Prostate gland (tissue), 2 donors: ENCODE data around the gene LRRC14B.

ENCODE experiments used
- POLR2A ChIP-seq: fragments of 450-650 bp; IDR thresholded peaks from one replicate; pipeline ENCODE4 v1.6.1; 2016; ENCODE audit warnings: antibody characterized with exemption, mild to moderate bottlenecking
- TF ChIP-seq, protein P1 (sequence below), 4 experiments: fragments of 200-600 bp in 2 of 4; fragments of 450-650 bp in 2 of 4; sonication (generic) in 2 of 4; IDR thresholded peaks; 1 replicate in 3 of 4; 2 replicates in 1 of 4; pipeline ENCODE4 v1.5.1; 2016 to 2019; ENCODE audit warnings: antibody characterized with exemption in 4 of 4, mild to moderate bottlenecking in 2 of 4, moderate library complexity in 2 of 4

DNA sequence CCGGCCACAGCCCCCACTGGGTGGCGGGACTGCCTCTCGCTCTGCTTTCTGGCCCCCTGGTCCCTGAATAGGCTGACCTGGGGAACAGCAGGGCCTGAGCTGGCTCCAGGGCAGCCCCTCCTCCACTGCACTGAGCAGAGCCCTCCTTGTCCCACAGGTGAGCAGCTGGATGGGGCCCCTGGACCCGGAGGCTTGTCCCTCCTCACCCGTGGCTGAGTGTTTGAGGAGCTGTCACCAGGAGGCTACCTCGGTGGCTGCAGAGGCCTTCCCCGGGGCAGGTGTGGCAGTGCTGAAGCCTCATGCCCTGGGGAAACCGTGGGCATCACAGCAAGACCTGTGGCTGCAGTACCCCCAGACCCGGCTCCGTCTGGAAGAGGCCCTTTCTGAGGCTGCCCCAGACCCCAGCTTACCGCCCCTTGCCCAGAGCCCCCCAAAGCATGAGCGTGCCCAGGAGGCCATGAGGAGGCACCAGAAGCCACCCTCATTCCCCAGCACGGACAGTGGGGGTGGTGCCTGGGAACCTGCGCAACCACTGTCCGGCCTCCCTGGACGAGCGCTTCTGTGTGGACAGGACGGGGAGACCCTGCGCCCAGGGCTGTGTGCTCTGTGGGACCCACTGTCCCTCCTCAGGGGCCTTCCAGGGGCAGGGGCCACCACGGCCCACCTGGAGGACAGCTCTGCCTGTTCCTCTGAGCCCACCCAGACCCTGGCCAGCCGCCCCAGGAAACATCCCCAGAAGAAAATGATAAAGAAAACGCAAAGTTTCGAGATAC, 28.5 kb upstream of the LRRC14B start:
- no peak for TF ChIP-seq POLR2A
- TF ChIP-seq, protein P1, sequence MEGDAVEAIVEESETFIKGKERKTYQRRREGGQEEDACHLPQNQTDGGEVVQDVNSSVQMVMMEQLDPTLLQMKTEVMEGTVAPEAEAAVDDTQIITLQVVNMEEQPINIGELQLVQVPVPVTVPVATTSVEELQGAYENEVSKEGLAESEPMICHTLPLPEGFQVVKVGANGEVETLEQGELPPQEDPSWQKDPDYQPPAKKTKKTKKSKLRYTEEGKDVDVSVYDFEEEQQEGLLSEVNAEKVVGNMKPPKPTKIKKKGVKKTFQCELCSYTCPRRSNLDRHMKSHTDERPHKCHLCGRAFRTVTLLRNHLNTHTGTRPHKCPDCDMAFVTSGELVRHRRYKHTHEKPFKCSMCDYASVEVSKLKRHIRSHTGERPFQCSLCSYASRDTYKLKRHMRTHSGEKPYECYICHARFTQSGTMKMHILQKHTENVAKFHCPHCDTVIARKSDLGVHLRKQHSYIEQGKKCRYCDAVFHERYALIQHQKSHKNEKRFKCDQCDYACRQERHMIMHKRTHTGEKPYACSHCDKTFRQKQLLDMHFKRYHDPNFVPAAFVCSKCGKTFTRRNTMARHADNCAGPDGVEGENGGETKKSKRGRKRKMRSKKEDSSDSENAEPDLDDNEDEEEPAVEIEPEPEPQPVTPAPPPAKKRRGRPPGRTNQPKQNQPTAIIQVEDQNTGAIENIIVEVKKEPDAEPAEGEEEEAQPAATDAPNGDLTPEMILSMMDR (IDR thresholded peaks at IDR 0.05), result no peak
